Fibroblast of the aortic adventitia (primary cell): ENCODE results near the gene SVOPL. TPM values are rescaled to one million over a fixed set of nuclear protein-coding genes. Genes with fewer than 3 reads are reported as not detected.
"Not testable (repeated sequence)": the region's sequence is repeated elsewhere in the genome, so short reads cannot be mapped to it uniquely, and the experiment has no call there.

Experiments
- DNase-seq: peaks from one replicate; pipeline ENCODE4 v3.0.0-alpha.2; 2010; ENCODE audit warnings: low read depth
- H3K4me3 ChIP-seq: 2 replicates; pipeline ENCODE4 v1.5.1; 2011; ENCODE audit warnings: low read depth, mild to moderate bottlenecking, control low read depth, low read length, moderate library complexity
- CTCF ChIP-seq: IDR thresholded peaks from 2 replicates; pipeline ENCODE4 v1.5.1; 2011; ENCODE audit warnings: mild to moderate bottlenecking, low read length, control low read depth, inconsistent platforms; ENCODE audit not compliant: insufficient read depth
- total RNA-seq: library from RNA; depleted of rRNA; stranded (reverse); fragments of >200 nt; gene quantifications from 2 replicates; pipeline ENCODE4 v1.2.3, GENCODE V29; 2012; ENCODE audit warnings: low replicate concordance

Gene SVOPL
- total RNA-seq, 1 donor, result not detected

- DNase-seq, result no peak
- H3K4me3 ChIP-seq, result no peak overlapping the region
- TF ChIP-seq CTCF, result no peak
Observed at GRCh38 chr7:138739859-138740258, 38.7 kb upstream of the SVOPL start.

GRCh38 chr7:138738551-138739335 is 37.6 kb upstream of the SVOPL start:
- TF ChIP-seq CTCF, result peak; percentile 97
- DNase-seq, result peak; percentile 91
- H3K4me3 ChIP-seq, result no peak overlapping the region

GRCh38 chr7:138738114-138738513 is 37.0 kb upstream of the SVOPL start:
- no peak for TF ChIP-seq CTCF
- H3K4me3 ChIP-seq, result no peak overlapping the region
- no peak for DNase-seq

- no peak for TF ChIP-seq CTCF
- no peak for DNase-seq
- no peak overlapping the region for H3K4me3 ChIP-seq
Observed at GRCh38 chr7:138735399-138735798, 34.2 kb upstream of the SVOPL start.

- DNase-seq, H3K4me3 ChIP-seq: not testable (repeated sequence)
Observed at GRCh38 chr7:138731733-138732132, 30.6 kb upstream of the SVOPL start.

GRCh38 chr7:138729444-138729843 is 28.3 kb upstream of the SVOPL start:
- no peak overlapping the region for H3K4me3 ChIP-seq
- TF ChIP-seq CTCF, result no peak
- DNase-seq, result no peak

GRCh38 chr7:138727336-138728099 is 26.4 kb upstream of the SVOPL start:
- no peak for DNase-seq
- H3K4me3 ChIP-seq, result no peak overlapping the region
- no peak for TF ChIP-seq CTCF
